ENCODE results near the gene C14orf180.

- TF ChIP-seq EZH2 (IDR thresholded peaks at IDR 0.05) (no peak), POLR2AphosphoS5 (IDR thresholded peaks at IDR 0.05; ENCODE audit: borderline replicate concordance, low read depth, low read length) (no peak), FOXP2 (optimal IDR thresholded peaks at IDR 0.05; ENCODE audit: control extremely low read depth, extremely low read length, insufficient read depth) (no peak)
Measured at GRCh38 chr14:104637546-104638003, 58.0 kb downstream of the C14orf180 start.
